NCI-H460 (cell line): Measurements from ENCODE around the gene APOF. TPM values are rescaled to one million over a fixed set of nuclear protein-coding genes. Genes with fewer than 3 reads are reported as not detected.
"Not testable (repeated sequence)": the region's sequence is repeated elsewhere in the genome, so short reads cannot be mapped to it uniquely, and the experiment has no call there.

Experiments used
- DNase-seq: peaks from one replicate; pipeline ENCODE4 v3.0.0-alpha.2; 2016; ENCODE audit warnings: low read depth; ENCODE audit errors: extremely low read depth
- total RNA-seq: library from RNA; depleted of rRNA; stranded (reverse); fragments of >200 nt; shearing (Covaris generic); gene quantifications from 2 replicates; pipeline ENCODE4 v1.2.3, GENCODE V29; 2014

The APOF gene
- total RNA-seq, 1 experiment from 2014 or later = not detected

- DNase-seq = no peak
These were observed 12.3 kb upstream of the APOF start for GRCh38 chr12:56374726-56375597.

GRCh38 chr12:56373515-56373914 lies 10.9 kb upstream of the APOF start:
- no peak for DNase-seq

GRCh38 chr12:56366948-56367347 lies 4.3 kb upstream of the APOF start:
- no peak for DNase-seq

- DNase-seq = no peak
These were observed 1.0 kb downstream of the APOF start for GRCh38 chr12:56361487-56362129.

- peak; percentile 99 for DNase-seq
These were observed 2.5 kb downstream of the APOF start, which contains the start of gene STAT2 for GRCh38 chr12:56359851-56360767. Gene STAT2, minus strand, starts transcription at chr12:56360107. Its CDS starts 3,536 bp downstream, at chr12:56356571.

GRCh38 chr12:56358836-56359532 lies 3.7 kb downstream of the APOF start:
- DNase-seq = no peak

- DNase-seq = no peak
These were observed 11.3 kb downstream of the APOF start for GRCh38 chr12:56351325-56351724.

GRCh38 chr12:56350662-56351061 lies 12.0 kb downstream of the APOF start:
- no peak for DNase-seq

- no peak for DNase-seq
These were observed 13.9 kb downstream of the APOF start for GRCh38 chr12:56348776-56349175.

- DNase-seq = not testable (repeated sequence)
These were observed 15.4 kb downstream of the APOF start for GRCh38 chr12:56347255-56347654.

- no peak for DNase-seq
These were observed 16.0 kb downstream of the APOF start for GRCh38 chr12:56346675-56347074.

- DNase-seq = not testable (repeated sequence)
These were observed 20.4 kb downstream of the APOF start for GRCh38 chr12:56342290-56342689.

- DNase-seq = no peak
These were observed 21.0 kb downstream of the APOF start for GRCh38 chr12:56341616-56342015.

- DNase-seq = no peak
These were observed 23.6 kb downstream of the APOF start for GRCh38 chr12:56339158-56339422.

- no peak for DNase-seq
These were observed 24.1 kb downstream of the APOF start, which contains the start of gene IL23A for GRCh38 chr12:56338308-56339157. Gene IL23A, plus strand, starts transcription at chr12:56338884. Its CDS starts 161 bp downstream, at chr12:56339045.

GRCh38 chr12:56337753-56338251 lies 24.9 kb downstream of the APOF start:
- no peak for DNase-seq

- no peak for DNase-seq
These were observed 26.1 kb downstream of the APOF start for GRCh38 chr12:56336361-56337167.

GRCh38 chr12:56335527-56335926 lies 27.1 kb downstream of the APOF start:
- not testable (repeated sequence) for DNase-seq

- DNase-seq = no peak
These were observed 28.2 kb downstream of the APOF start for GRCh38 chr12:56334490-56334793.
